HepG2 (cell line): ENCODE measurements around the gene PCYT2. TPM values are rescaled to one million over a fixed set of nuclear protein-coding genes. Genes with fewer than 3 reads are reported as not detected.

ENCODE experiments used
- ATF7-NPFF ChIP-seq: sonication (generic); formaldehyde crosslinking; IDR thresholded peaks from 2 replicates; pipeline ENCODE4 v1.8.1; 2023; ENCODE audit warnings: mild to moderate bottlenecking, low read depth, missing genetic modification reagents, moderate library complexity
- CHCHD3 ChIP-seq: sonication (generic); formaldehyde crosslinking; IDR thresholded peaks from 2 replicates; pipeline ENCODE4 v1.8.0; 2022; ENCODE audit warnings: mild to moderate bottlenecking, missing genetic modification reagents, moderate library complexity
- CREM ChIP-seq, 2 experiments: sonication (generic) in 1 of 2; formaldehyde crosslinking in 1 of 2; IDR thresholded peaks; 2 replicates each; pipeline versions ENCODE4 v1.4.0 to v1.6.1; 2016 to 2020; ENCODE audit warnings: antibody characterized with exemption in 1 of 2, mild to moderate bottlenecking in 1 of 2, missing genetic modification reagents in 1 of 2
- IRX3 ChIP-seq: sonication (generic); formaldehyde crosslinking; IDR thresholded peaks from 2 replicates; pipeline ENCODE4 v1.8.1; 2023; ENCODE audit warnings: mild to moderate bottlenecking, low read depth, missing genetic modification reagents, borderline replicate concordance
- NCOA2 ChIP-seq: sonication (generic); formaldehyde crosslinking; IDR thresholded peaks from 2 replicates; pipeline ENCODE4 v1.8.0; 2022; ENCODE audit warnings: inconsistent platforms
- NFE2L1 ChIP-seq: sonication (generic); formaldehyde crosslinking; IDR thresholded peaks from 2 replicates; pipeline ENCODE4 v1.4.0; 2020; ENCODE audit warnings: missing genetic modification reagents, mild to moderate bottlenecking, borderline replicate concordance
- NFE2L2 ChIP-seq: fragments of 150-350 bp; IDR thresholded peaks from 2 replicates; pipeline ENCODE4 v1.6.1; 2014; ENCODE audit warnings: low read length
- TP53 ChIP-seq: sonication (generic); formaldehyde crosslinking; conservative IDR thresholded peaks from 2 replicates; pipeline ENCODE4 v1.4.0; 2020; ENCODE audit warnings: missing genetic modification reagents
- ZKSCAN1 ChIP-seq: fragments of 150-350 bp; IDR thresholded peaks from 2 replicates; pipeline ENCODE4 v1.6.1; 2014; ENCODE audit warnings: low read length
- ZNF382 ChIP-seq: sonication (generic); formaldehyde crosslinking; IDR thresholded peaks from 2 replicates; pipeline ENCODE4 v1.5.0; 2020; ENCODE audit warnings: missing genetic modification reagents, mild to moderate bottlenecking, borderline replicate concordance
- polyA plus RNA-seq, 8 experiments: library from polyadenylated mRNA; depleted of rRNA in 3 of 8; stranded (reverse) in 7 of 8; unstranded in 1 of 8; fragments of >200 nt; fragmentation: Illumina TruSeq in 4 of 8; extraction: Trizol in 4 of 8; gene quantifications; 2 replicates each; pipeline versions ENCODE4 v1.2.1 to v1.2.3, GENCODE V29; 2011 to 2016; ENCODE audit warnings: low read depth in 4 of 8, missing spikeins in 1 of 8, mixed read lengths in 1 of 8; ENCODE audit not compliant: insufficient read depth in 1 of 8
- total RNA-seq, 5 experiments: library from RNA; depleted of rRNA; stranded (reverse); fragments of >200 nt; fragmentation: Illumina TruSeq; extraction: Trizol; gene quantifications; 2 replicates each; pipeline ENCODE4 v1.2.3, GENCODE V29; 2016; ENCODE audit warnings: low read depth in 1 of 5
- TF ChIP-seq, protein P1 (sequence below): sonication (generic); formaldehyde crosslinking; IDR thresholded peaks from 2 replicates; pipeline ENCODE4 v1.4.0; 2020; ENCODE audit warnings: missing genetic modification reagents
- TF ChIP-seq, protein P2 (sequence below): sonication (generic); formaldehyde crosslinking; IDR thresholded peaks from 2 replicates; pipeline ENCODE4 v1.4.0; 2020; ENCODE audit warnings: missing genetic modification reagents, borderline replicate concordance
- TF ChIP-seq, protein P3 (sequence below): sonication (generic); formaldehyde crosslinking; conservative IDR thresholded peaks from 2 replicates; pipeline ENCODE4 v1.8.0; 2022; ENCODE audit warnings: mild to moderate bottlenecking, moderate library complexity, missing genetic modification reagents
- TF ChIP-seq, protein P4 (sequence below): sonication (generic); formaldehyde crosslinking; conservative IDR thresholded peaks from 2 replicates; pipeline ENCODE4 v1.4.0; 2020; ENCODE audit warnings: missing genetic modification reagents
- TF ChIP-seq, protein P5 (sequence below): sonication (generic); formaldehyde crosslinking; conservative IDR thresholded peaks from 2 replicates; pipeline ENCODE4 v1.5.0; 2020; ENCODE audit warnings: missing genetic modification reagents

The PCYT2 gene
- total and polyA plus RNA-seq, 2 of the 13 experiments (the other 11 are each of a cell fraction or from before 2014, with no cell fraction given) = 147 to 297 TPM

DNA sequence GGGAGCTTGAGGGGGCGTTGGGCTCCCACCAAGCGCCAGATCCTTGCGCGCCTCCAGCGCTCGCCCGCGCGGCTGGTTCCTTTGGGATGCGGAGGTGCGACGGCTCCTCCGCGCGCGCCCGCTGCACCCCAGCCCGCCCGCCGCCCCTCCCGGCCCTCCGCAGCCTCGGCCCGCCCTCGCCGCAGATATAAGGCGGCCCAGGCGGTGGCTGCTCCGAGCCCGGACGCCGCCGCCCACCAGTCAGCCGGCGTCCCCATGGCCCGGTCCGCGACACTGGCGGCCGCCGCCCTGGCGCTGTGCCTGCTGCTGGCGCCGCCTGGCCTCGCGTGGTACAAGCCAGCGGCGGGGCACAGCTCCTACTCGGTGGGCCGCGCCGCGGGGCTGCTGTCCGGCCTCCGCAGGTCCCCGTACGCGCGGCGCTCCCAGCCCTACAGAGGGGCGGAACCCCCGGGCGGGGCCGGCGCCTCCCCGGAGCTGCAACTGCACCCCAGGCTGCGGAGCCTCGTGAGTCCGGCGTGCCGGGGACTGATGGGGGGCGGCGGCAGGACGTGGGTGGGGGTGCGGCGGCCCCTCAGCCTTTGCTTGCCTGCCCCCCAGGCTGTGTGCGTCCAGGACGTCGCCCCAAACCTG, 9.1 kb downstream of the PCYT2 start, which contains the start of gene NPB (continued):
- TF ChIP-seq, protein P1, sequence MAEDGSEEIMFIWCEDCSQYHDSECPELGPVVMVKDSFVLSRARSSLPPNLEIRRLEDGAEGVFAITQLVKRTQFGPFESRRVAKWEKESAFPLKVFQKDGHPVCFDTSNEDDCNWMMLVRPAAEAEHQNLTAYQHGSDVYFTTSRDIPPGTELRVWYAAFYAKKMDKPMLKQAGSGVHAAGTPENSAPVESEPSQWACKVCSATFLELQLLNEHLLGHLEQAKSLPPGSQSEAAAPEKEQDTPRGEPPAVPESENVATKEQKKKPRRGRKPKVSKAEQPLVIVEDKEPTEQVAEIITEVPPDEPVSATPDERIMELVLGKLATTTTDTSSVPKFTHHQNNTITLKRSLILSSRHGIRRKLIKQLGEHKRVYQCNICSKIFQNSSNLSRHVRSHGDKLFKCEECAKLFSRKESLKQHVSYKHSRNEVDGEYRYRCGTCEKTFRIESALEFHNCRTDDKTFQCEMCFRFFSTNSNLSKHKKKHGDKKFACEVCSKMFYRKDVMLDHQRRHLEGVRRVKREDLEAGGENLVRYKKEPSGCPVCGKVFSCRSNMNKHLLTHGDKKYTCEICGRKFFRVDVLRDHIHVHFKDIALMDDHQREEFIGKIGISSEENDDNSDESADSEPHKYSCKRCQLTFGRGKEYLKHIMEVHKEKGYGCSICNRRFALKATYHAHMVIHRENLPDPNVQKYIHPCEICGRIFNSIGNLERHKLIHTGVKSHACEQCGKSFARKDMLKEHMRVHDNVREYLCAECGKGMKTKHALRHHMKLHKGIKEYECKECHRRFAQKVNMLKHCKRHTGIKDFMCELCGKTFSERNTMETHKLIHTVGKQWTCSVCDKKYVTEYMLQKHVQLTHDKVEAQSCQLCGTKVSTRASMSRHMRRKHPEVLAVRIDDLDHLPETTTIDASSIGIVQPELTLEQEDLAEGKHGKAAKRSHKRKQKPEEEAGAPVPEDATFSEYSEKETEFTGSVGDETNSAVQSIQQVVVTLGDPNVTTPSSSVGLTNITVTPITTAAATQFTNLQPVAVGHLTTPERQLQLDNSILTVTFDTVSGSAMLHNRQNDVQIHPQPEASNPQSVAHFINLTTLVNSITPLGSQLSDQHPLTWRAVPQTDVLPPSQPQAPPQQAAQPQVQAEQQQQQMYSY (CRISPR knock-in tag) = 0 out of 2 replicates have a peak, but pooled peaks have one; percentile 24
- TF ChIP-seq CREM (IDR thresholded peaks at IDR 0.05) (no peak), CREM (CRISPR knock-in tag; IDR thresholded peaks at IDR 0.05) (no peak), NFE2L2 (no peak), ZNF382 (CRISPR knock-in tag) (no peak), ATF7-NPFF (CRISPR knock-in tag) (peak; percentile 86; the same call in 1 of the 2 replicates), NCOA2 (CRISPR knock-in tag) (no peak), NFE2L1 (CRISPR knock-in tag) (no peak), TP53 (CRISPR knock-in tag) (0 out of 2 replicates have a peak, but pooled peaks have one; percentile 18), IRX3 (CRISPR knock-in tag) (peak; percentile 93; the same call in 1 of the 2 replicates), CHCHD3 (CRISPR knock-in tag) (peak; percentile 81; the same call in 1 of the 2 replicates), ZKSCAN1 (no peak)
- TF ChIP-seq, protein P2, sequence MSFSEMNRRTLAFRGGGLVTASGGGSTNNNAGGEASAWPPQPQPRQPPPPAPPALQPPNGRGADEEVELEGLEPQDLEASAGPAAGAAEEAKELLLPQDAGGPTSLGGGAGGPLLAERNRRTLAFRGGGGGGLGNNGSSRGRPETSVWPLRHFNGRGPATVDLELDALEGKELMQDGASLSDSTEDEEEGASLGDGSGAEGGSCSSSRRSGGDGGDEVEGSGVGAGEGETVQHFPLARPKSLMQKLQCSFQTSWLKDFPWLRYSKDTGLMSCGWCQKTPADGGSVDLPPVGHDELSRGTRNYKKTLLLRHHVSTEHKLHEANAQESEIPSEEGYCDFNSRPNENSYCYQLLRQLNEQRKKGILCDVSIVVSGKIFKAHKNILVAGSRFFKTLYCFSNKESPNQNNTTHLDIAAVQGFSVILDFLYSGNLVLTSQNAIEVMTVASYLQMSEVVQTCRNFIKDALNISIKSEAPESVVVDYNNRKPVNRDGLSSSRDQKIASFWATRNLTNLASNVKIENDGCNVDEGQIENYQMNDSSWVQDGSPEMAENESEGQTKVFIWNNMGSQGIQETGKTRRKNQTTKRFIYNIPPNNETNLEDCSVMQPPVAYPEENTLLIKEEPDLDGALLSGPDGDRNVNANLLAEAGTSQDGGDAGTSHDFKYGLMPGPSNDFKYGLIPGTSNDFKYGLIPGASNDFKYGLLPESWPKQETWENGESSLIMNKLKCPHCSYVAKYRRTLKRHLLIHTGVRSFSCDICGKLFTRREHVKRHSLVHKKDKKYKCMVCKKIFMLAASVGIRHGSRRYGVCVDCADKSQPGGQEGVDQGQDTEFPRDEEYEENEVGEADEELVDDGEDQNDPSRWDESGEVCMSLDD (CRISPR knock-in tag) = peak; percentile 87; the same call in 1 of the 2 replicates
- TF ChIP-seq, protein P3, sequence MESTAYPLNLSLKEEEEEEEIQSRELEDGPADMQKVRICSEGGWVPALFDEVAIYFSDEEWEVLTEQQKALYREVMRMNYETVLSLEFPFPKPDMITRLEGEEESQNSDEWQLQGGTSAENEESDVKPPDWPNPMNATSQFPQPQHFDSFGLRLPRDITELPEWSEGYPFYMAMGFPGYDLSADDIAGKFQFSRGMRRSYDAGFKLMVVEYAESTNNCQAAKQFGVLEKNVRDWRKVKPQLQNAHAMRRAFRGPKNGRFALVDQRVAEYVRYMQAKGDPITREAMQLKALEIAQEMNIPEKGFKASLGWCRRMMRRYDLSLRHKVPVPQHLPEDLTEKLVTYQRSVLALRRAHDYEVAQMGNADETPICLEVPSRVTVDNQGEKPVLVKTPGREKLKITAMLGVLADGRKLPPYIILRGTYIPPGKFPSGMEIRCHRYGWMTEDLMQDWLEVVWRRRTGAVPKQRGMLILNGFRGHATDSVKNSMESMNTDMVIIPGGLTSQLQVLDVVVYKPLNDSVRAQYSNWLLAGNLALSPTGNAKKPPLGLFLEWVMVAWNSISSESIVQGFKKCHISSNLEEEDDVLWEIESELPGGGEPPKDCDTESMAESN (CRISPR knock-in tag) = peak; percentile 81
- TF ChIP-seq, protein P4, sequence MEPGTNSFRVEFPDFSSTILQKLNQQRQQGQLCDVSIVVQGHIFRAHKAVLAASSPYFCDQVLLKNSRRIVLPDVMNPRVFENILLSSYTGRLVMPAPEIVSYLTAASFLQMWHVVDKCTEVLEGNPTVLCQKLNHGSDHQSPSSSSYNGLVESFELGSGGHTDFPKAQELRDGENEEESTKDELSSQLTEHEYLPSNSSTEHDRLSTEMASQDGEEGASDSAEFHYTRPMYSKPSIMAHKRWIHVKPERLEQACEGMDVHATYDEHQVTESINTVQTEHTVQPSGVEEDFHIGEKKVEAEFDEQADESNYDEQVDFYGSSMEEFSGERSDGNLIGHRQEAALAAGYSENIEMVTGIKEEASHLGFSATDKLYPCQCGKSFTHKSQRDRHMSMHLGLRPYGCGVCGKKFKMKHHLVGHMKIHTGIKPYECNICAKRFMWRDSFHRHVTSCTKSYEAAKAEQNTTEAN (CRISPR knock-in tag) = peak; percentile 5; the same call in 1 of the 2 replicates
- TF ChIP-seq, protein P5, sequence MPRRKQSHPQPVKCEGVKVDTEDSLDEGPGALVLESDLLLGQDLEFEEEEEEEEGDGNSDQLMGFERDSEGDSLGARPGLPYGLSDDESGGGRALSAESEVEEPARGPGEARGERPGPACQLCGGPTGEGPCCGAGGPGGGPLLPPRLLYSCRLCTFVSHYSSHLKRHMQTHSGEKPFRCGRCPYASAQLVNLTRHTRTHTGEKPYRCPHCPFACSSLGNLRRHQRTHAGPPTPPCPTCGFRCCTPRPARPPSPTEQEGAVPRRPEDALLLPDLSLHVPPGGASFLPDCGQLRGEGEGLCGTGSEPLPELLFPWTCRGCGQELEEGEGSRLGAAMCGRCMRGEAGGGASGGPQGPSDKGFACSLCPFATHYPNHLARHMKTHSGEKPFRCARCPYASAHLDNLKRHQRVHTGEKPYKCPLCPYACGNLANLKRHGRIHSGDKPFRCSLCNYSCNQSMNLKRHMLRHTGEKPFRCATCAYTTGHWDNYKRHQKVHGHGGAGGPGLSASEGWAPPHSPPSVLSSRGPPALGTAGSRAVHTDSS (CRISPR knock-in tag) = no peak; the same call in 1 of the 2 replicates
